Activated CD4-positive, alpha-beta T cell treated with anti-CD3 and anti-CD28 coated beads for 36 hours (primary cell): ENCODE data around the gene ITGB2. TPM values are rescaled to one million over a fixed set of nuclear protein-coding genes. Genes with fewer than 3 reads are reported as not detected.

Experiments
- ATAC-seq: fragments of 200-7000 bp; cut with Tn5 transposase; one replicate; pipeline ENCODE4 v1.10.0; 2021; ENCODE audit warnings: mild to moderate bottlenecking, moderate library complexity
- CTCF ChIA-PET: fragments of 350-600 bp; sonication (Branson Sonifier 250); formaldehyde crosslinking; loops from one replicate; lab custom pipeline; 2021; ENCODE audit warnings: antibody characterized with exemption; lab: Charles Lee
- POLR2A ChIA-PET: fragments of 350-600 bp; sonication (Branson Sonifier 250); formaldehyde crosslinking; loops from one replicate; lab custom pipeline; 2021; ENCODE audit warnings: antibody characterized with exemption, inconsistent platforms; lab: Charles Lee
- DNase-seq: peaks from one replicate; pipeline ENCODE4 v3.0.0-alpha.2; 2020
- H3K27ac Mint-ChIP-seq: one replicate; pipeline ENCODE4 v1.8.0; 2021; ENCODE audit warnings: mixed read lengths
- H3K27me3 Mint-ChIP-seq: one replicate; pipeline ENCODE4 v1.8.0; 2021; ENCODE audit warnings: mixed read lengths
- H3K36me3 Mint-ChIP-seq: one replicate; pipeline ENCODE4 v1.8.0; 2021; ENCODE audit warnings: low read depth, mixed read lengths
- H3K4me1 Mint-ChIP-seq: one replicate; pipeline ENCODE4 v1.8.0; 2021; ENCODE audit warnings: mixed read lengths
- H3K4me3 Mint-ChIP-seq: one replicate; pipeline ENCODE4 v1.8.0; 2021; ENCODE audit warnings: mild to moderate bottlenecking, moderate library complexity, mixed read lengths
- H3K9me3 Mint-ChIP-seq: one replicate; pipeline ENCODE4 v1.8.0; 2021; ENCODE audit warnings: low read depth, mixed read lengths
- intact Hi-C, 2 experiments: fragments of 100-400 bp; cut with DNase I in 1 of 2; cut with micrococcal nuclease in 1 of 2; formaldehyde crosslinking; loops; one replicate each; pipeline versions ENCODE4 v1.14.2 to v1.15.1; 2022 to 2024; cut with DNase I, micrococcal nuclease
- total RNA-seq, 2 experiments: library from RNA; stranded (reverse); gene quantifications; one replicate each; pipeline ENCODE4 v1.2.3, GENCODE V29; 2021

Gene ITGB2
- total RNA-seq, 2 experiments from 2014 or later, result 217 to 250 TPM

DNA sequence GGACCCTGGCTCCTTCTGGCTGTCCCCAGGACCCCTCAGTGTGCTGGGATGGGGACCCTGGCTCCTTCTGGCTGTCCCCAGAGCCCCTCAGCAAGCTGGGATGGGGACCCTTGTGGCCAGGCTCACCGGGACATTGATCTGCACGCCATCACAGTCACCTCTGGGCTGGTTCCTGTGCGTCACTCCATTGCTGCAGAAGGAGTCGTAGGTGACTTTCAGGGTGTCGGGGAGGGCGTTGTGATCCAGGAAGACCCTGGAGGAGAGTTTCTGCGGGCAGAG, 27.5 kb downstream of the ITGB2 start:
- Mint-ChIP-seq H3K9me3 (no peaks in the 10 kb centered on the region), H3K27ac (no peak overlapping the region)
- CTCF ChIA-PET, result interaction anchor here (0.7 to 2.8 kb wide), 13 partner anchors 10 to 237 kb away, joined by 3 to 16 read pairs (median 5); partner anchors contain the start of gene UBE2G2

DNA sequence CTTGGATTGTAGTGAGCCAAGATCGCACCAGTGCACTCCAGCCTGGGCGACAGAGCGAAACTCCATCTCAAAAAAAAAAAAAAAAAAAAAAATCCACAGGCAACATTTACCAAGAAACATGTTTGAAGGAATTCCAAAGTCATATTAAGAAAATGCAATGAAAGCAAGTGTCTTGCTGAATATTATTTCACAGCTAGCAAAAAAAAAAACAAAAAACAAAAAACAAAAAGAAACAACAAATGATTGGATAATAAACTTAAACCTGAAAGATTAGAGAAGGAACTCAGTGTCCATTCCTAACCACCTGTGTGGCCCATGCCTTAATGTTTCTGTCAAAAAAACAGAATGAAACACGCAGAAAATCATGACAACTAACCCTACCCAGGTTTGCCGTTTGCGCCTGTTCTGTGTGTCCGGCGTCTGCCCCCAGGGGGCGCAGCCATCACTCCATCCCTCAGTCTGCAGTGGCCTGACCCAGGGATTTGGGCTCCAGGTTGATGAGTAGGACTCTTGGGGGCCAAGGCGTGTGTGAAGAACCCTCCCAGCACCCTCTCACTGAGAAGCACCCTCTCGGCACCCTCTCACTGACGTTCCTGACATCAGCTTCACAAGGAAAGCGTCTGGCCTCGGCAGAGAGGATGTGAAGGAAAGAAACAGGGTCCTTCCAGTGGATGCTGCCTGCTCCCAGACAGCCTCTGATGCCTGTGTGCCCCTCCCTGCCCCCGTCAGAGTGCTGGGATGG, 28.0 kb downstream of the ITGB2 start:
- H3K4me1 Mint-ChIP-seq, result peaks cover 5% of the 10 kb centered on the region
- peaks cover 24% of the 10 kb centered on the region for H3K36me3 Mint-ChIP-seq
- H3K27me3 Mint-ChIP-seq, result no peaks in the 10 kb centered on the region
- intact Hi-C loops, result loop anchor here (1.0 to 5.0 kb wide), 5 partner anchors 18 to 380 kb away; no protein-coding TSS in a partner anchor
- ChIA-PET CTCF (interaction anchor here (0.6 to 2.8 kb wide), 16 partner anchors 9 to 372 kb away, joined by 3 to 16 read pairs (median 4); partner anchors contain the start of gene UBE2G2), POLR2A (no interaction called here)
- no peaks in the 10 kb centered on the region for H3K9me3 Mint-ChIP-seq
- H3K4me3 Mint-ChIP-seq, result no peak overlapping the region
- DNase-seq (peak; percentile 87), ATAC-seq (peak; percentile 85)
- no peak overlapping the region for H3K27ac Mint-ChIP-seq

More for the DNA sequence above, 27.5 kb downstream of the ITGB2 start:
- DNase-seq (no peak), ATAC-seq (peak; percentile 9)
- Mint-ChIP-seq H3K27me3 (no peaks in the 10 kb centered on the region), H3K4me3 (no peak overlapping the region), H3K4me1 (peaks cover 5% of the 10 kb centered on the region), H3K36me3 (peaks cover 25% of the 10 kb centered on the region)
- intact Hi-C loops, result loop anchor here (2.0 to 5.0 kb wide), 3 partner anchors 18 to 381 kb away; no protein-coding TSS in a partner anchor
- POLR2A ChIA-PET, result no interaction called here

DNA sequence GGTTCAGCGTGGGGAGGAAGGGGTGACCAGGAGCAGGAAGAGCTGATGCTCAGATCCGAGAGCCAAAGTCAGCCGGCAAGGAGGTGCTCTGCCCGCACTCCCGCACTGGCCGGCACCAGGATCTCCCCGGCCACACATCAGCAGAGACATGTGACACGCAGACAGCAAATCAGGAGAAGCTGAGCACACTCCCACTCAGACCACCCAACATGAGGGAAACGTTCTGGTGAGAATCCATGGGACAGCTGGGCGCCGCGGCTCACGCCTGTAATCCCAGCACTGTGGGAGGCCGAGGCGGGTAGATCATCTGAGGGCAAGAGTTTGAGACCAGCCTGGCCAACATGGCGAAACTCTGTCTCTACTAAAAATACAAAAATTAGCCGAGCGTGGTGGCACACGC, 28.6 kb downstream of the ITGB2 start:
- POLR2A ChIA-PET, result no interaction called here
- ATAC-seq, result no peak
- DNase-seq, result no peak
- Mint-ChIP-seq H3K27ac (no peak overlapping the region), H3K27me3 (no peaks in the 10 kb centered on the region), H3K4me1 (peaks cover 5% of the 10 kb centered on the region), H3K4me3 (no peak overlapping the region), H3K9me3 (no peaks in the 10 kb centered on the region), H3K36me3 (peaks cover 29% of the 10 kb centered on the region)
- CTCF ChIA-PET, result interaction anchor here (0.6 to 2.8 kb wide), 8 partner anchors 11 to 371 kb away, joined by 3 to 16 read pairs (median 4); no protein-coding TSS in a partner anchor
- intact Hi-C loops, result loop anchor here (1.0 to 5.0 kb wide), 5 partner anchors 19 to 380 kb away; no protein-coding TSS in a partner anchor

DNA sequence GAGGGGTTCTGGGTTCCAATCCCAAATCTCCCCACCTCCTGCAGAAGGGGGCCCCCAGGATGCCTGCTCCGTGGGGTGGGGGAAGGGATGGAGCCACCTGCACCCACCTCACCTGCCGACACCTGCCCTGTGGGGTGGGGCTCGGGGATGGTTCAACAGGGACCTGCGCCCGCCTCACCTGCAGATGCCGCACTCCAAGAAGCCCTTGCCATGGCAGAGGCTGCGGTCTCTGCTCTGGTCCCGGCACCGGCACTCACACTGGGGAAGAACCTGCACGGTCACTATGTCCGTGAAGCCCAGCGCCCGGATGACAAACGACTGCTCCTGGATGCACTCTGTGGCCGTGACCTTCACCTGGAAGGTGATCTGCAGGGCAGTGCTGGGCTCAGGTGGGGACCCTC, 29.1 kb downstream of the ITGB2 start:
- Mint-ChIP-seq H3K27me3 (no peaks in the 10 kb centered on the region), H3K27ac (no peak overlapping the region), H3K4me3 (no peak overlapping the region), H3K4me1 (peaks cover 5% of the 10 kb centered on the region), H3K9me3 (no peaks in the 10 kb centered on the region), H3K36me3 (peaks cover 34% of the 10 kb centered on the region)
- ATAC-seq (no peak), DNase-seq (no peak)
- POLR2A ChIA-PET, result no interaction called here
- CTCF ChIA-PET, result interaction anchor here (0.6 to 2.8 kb wide), 5 partner anchors 10 to 371 kb away, joined by 3 to 16 read pairs (median 9); no protein-coding TSS in a partner anchor
- intact Hi-C loops, result loop anchor here (1.0 to 5.0 kb wide), 5 partner anchors 19 to 379 kb away; no protein-coding TSS in a partner anchor

DNA sequence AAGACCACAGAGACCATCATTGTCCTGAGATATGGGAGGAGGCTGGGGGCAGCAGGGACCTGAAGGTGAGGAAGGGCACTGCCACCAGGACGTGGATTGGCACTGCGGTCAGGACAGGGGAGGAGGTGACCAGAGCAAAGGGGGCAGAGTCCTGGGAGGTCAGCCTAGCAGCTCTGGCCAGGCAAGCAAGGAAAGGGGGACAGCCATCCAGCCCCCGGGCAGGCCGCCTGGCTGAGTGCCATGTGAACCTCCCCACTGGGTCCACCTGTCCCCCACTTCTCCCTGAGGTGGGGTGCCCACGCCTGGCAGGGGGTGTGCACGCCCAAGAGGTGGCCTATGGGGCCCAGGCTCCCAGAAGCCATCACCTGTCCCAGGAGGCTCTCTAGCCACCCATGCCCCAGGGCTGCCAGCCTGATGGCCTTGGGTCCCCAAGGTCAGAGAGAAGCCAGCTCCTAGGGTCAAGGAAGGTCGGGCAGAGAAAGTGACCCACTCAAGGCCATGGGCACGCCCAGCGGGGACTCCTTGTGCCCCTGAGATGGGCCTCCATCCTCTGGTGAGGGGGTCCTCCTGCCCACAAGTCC, 29.6 kb downstream of the ITGB2 start:
- POLR2A ChIA-PET, result no interaction called here
- no peak for ATAC-seq
- CTCF ChIA-PET, result interaction anchor here (0.6 kb wide), 1 partner anchor 79 kb away, joined by 4 read pairs; no protein-coding TSS in a partner anchor

DNA sequence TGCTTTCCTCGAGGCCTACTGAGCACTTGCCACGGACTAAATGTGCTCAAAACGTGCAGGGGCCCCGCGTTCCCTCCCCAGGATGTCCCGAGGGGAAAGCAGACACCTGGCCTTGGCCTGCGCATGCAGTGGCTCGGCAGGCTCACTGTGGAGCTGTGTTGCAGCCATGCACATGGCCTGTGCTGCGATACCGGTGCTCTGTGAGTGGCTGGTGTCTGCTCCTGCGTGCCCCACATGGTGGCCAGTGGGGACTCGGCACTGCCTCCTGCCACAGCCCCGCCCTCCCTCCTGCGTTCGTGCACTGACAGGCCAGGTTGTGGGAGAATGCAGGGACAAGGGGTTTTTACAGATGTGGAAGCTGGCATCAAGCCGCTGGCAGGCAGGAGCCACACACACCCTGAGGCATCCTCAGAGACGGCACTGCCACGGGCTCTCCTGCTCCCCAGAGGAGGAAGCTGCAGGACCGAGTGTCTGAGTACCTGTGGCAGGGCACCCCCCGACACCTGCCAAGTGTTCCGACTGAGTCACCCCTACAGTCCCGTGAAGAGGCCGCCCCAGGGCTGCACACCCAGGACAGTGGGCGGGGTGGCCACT, 30.3 kb downstream of the ITGB2 start:
- ChIA-PET POLR2A (no interaction called here), CTCF (interaction anchor here (0.6 kb wide), 2 partner anchors 9 to 78 kb away, joined by 3 to 4 read pairs; no protein-coding TSS in a partner anchor)
- Mint-ChIP-seq H3K27me3 (no peaks in the 10 kb centered on the region), H3K27ac (no peak overlapping the region), H3K4me1 (peaks cover 5% of the 10 kb centered on the region), H3K4me3 (no peak overlapping the region), H3K36me3 (peaks cover 44% of the 10 kb centered on the region), H3K9me3 (no peaks in the 10 kb centered on the region)
- intact Hi-C loops, result loop anchor here in 1 of 2 experiments (5.0 kb wide), 1 partner anchor 378 kb away; no protein-coding TSS in a partner anchor
- DNase-seq (no peak), ATAC-seq (no peak)

More for the DNA sequence above, 29.6 kb downstream of the ITGB2 start:
- DNase-seq, result no peak
- no peak overlapping the region for H3K27ac Mint-ChIP-seq
- H3K4me3 Mint-ChIP-seq, result no peak overlapping the region
- peaks cover 40% of the 10 kb centered on the region for H3K36me3 Mint-ChIP-seq
- no peaks in the 10 kb centered on the region for H3K27me3 Mint-ChIP-seq
- peaks cover 5% of the 10 kb centered on the region for H3K4me1 Mint-ChIP-seq
- intact Hi-C loops, result loop anchor here in 1 of 2 experiments (5.0 kb wide), 1 partner anchor 379 kb away; no protein-coding TSS in a partner anchor
- H3K9me3 Mint-ChIP-seq, result no peaks in the 10 kb centered on the region

DNA sequence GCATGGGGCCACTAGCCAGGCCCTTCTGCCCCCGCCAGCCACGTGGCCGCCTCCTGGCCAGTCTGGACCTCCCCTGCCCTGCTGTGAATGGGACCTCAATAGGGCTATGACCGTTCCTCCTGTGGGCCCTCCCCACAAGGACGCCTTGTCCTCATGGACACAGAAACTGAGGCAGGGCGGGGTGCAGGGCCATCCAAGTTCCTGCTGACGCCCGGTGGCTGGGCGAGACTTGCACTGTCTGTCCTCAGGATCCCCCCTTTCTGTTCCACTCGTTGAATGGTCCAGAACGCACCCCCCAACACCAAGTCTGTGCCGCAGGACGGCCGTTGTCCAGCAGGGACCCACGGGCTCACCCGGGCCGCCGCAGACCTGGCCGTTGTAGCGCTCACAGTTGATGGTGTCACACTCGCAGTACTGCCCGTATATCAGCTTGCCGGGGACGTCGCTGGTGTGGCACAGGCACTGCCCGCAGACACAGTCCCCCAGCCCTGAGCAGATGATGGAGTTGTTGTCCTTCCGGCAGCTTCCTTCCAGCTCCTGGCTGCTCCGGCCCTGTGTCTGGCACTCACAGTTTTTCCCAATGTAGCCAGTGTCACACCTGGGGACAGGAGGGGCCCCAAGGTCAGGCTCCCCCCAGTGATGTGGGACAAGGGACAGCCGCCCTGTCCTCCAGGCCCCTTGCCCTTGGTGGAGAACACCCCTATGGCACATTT, 30.9 kb downstream of the ITGB2 start:
- Mint-ChIP-seq H3K27ac (no peak overlapping the region), H3K4me3 (no peak overlapping the region), H3K27me3 (no peaks in the 10 kb centered on the region), H3K4me1 (peaks cover 5% of the 10 kb centered on the region), H3K9me3 (no peaks in the 10 kb centered on the region), H3K36me3 (peaks cover 44% of the 10 kb centered on the region)
- no peak for ATAC-seq
- intact Hi-C loops, result loop anchor here in 1 of 2 experiments (5.0 kb wide), 1 partner anchor 377 kb away; no protein-coding TSS in a partner anchor
- no peak for DNase-seq
- CTCF ChIA-PET, result interaction anchor here (0.6 kb wide), 2 partner anchors 8 to 137 kb away, joined by 3 read pairs; no protein-coding TSS in a partner anchor
- POLR2A ChIA-PET, result no interaction called here

DNA sequence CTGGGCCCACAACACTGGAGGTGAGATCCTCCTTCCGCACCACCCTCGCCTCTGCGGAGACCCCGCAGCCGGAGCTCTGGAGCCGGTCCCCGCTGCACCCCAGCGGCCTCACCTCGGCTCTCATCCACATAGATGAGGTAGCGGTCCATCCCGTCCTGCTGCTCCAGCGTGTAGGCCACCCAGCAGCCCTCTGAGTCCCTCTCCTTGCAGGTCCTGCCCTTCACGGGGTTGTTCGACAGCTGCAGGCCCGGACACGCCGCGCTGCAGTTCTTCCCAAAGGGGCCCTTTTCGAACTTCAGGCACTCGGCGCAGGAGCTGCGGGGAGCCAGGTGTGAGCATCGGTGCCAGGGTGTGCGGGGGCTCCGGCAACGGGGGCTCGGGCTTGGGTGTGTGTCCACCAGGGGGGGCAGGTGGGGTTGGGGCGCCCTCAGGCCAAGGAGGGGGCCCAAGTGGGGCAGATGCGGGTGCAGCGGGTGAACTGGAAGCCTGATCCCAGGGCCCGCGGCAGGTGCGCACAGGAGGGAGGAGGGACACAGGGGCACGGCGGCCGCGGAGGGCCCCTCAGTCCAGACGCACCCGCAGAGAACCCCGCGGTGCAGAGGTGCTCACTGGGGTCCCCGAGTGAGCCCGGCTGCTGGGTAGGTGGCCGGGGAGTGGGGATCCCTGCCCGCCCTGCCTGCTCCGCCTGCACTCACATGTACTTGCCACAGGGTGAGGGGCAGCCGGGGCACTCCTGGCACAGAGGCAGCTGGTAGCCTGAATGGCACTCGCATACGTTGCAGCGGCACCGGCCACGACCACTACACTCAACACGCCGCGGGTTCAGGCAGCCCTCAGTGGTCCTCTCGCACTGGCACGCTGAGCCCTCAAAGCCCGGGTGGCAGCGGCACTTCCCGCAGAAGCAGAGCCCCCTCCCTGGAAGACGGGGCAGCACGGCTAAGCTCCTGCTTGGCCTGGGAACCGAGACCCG, 31.8 kb downstream of the ITGB2 start:
- H3K27ac Mint-ChIP-seq, result no peak overlapping the region
- CTCF ChIA-PET, result interaction anchor here (0.6 to 1.4 kb wide), 2 partner anchors 11 to 137 kb away, joined by 3 to 5 read pairs; no protein-coding TSS in a partner anchor

DNA sequence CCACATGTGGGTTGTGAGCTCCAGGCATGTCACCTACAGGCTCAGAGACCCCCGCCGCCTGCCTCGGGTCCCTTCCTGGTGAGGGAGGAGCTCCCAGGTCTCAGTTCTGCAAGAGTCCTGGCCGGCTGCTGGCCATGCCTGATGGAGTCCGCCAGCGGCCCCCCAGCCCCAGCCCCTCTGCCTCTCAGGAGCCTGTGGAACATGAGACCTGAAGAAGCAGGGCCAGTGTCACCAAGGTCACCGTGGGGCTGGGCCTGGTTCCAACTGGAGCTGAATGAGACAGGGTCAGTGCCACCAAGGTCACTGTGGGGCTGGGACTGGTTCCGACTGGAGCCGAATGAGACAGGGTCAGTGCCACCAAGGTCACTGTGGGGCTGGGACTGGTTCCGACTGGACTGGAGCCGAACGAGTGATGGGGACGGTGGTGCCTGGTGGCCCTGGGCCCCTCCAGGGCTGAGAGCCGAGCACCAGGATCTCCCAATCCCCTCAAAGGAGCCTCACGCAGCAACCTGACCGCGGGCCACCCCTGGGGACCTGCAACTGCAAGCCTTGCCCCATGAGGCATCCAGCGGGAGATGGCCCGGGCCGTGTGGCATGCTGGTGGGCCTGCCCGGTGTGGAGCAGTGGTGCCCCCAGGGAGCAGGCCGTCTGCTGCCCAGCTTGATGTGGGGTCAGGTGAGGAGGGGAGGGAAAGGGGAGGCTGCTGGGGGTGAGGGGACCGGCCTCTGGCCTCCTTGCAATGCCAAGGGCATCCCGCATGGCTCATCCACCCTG, 32.7 kb downstream of the ITGB2 start:
- Mint-ChIP-seq H3K9me3 (no peaks in the 10 kb centered on the region), H3K27ac (no peak overlapping the region), H3K27me3 (no peaks in the 10 kb centered on the region), H3K36me3 (peaks cover 44% of the 10 kb centered on the region), H3K4me3 (no peak overlapping the region), H3K4me1 (peaks cover 5% of the 10 kb centered on the region)
- DNase-seq (no peak), ATAC-seq (no peak)
- intact Hi-C loops, result no loop called here
- POLR2A ChIA-PET, result no interaction called here
- CTCF ChIA-PET, result interaction anchor here (1.4 kb wide), 1 partner anchor 10 kb away, joined by 5 read pairs; no protein-coding TSS in a partner anchor

More for the DNA sequence above, 31.8 kb downstream of the ITGB2 start:
- H3K27me3 Mint-ChIP-seq, result no peaks in the 10 kb centered on the region
- intact Hi-C loops, result no loop called here
- DNase-seq (no peak), ATAC-seq (no peak)
- peaks cover 44% of the 10 kb centered on the region for H3K36me3 Mint-ChIP-seq
- POLR2A ChIA-PET, result no interaction called here
- H3K4me1 Mint-ChIP-seq, result peaks cover 5% of the 10 kb centered on the region
- H3K9me3 Mint-ChIP-seq, result no peaks in the 10 kb centered on the region
- H3K4me3 Mint-ChIP-seq, result no peak overlapping the region
